ENCODE measurements around the gene ZNF423. TPM values are rescaled to one million over a fixed set of nuclear protein-coding genes. Genes with fewer than 3 reads are reported as not detected.
"Not testable (repeated sequence)": the region's sequence is repeated elsewhere in the genome, so short reads cannot be mapped to it uniquely, and the experiment has no call there.

ZNF423 gene
- total RNA-seq, 2 donors from 2014 or later: 4.7 to 7.3 TPM

DNA sequence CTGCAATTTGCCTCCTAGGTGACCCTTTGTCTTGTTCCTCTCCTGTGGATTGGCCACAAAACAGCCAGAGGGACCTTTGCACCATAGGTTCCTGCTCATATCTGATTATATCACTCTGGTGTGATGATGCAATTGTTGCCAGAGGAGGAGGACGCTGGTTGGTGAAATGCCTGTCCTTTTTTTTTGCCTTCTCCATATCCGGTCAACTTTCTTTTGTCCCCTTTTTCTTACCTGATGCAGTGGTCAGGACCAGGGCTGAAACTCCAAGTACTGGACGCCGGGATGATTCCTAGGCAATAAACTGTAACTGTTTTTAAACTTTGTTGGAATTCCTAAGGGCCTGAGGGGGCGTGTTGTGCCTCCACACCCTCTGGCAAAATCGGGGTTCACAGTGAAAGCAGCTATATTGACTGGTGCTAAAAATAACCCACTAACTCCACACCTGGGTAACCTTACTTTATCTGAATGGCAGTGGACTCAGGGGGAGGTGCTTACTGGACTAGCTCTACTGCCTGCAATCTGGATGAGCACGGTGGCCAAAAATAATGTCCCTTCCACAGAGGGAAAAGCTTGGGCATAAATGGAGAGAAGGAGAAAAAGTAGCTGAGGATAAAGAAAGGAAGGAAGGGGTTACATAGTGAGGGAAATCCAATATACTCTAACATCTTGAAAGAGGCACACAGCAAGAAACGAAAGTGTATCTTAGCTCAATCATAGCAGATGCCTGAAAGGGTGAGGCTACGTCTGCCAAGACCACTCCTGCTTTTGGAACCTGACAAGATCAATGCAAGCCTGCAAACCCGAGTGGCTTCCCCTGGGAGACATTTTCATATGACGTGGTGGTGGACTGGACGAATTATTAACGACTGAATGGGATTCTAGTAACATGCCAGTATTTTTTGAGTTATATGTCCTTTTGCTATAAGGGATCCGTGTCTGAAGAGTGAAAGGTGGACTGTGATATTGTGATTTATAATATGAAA lies 28.4 kb upstream of the ZNF423 start:
- Histone ChIP-seq H3K27me3 (no peaks in the 10 kb centered on the region), H3K4me1 (no peaks in the 10 kb centered on the region), H3K4me3 (no peak overlapping the region), H3K27ac (no peak overlapping the region), H3K36me3 (no peaks in the 10 kb centered on the region), H3K9me3 (no peaks in the 10 kb centered on the region), H3K9ac (ENCODE audit: low read depth in 2 of 2, low read length in 2 of 2) (peak overlapping the region in 1 of 2 donors; percentile 32)
- TF ChIP-seq, protein P1, sequence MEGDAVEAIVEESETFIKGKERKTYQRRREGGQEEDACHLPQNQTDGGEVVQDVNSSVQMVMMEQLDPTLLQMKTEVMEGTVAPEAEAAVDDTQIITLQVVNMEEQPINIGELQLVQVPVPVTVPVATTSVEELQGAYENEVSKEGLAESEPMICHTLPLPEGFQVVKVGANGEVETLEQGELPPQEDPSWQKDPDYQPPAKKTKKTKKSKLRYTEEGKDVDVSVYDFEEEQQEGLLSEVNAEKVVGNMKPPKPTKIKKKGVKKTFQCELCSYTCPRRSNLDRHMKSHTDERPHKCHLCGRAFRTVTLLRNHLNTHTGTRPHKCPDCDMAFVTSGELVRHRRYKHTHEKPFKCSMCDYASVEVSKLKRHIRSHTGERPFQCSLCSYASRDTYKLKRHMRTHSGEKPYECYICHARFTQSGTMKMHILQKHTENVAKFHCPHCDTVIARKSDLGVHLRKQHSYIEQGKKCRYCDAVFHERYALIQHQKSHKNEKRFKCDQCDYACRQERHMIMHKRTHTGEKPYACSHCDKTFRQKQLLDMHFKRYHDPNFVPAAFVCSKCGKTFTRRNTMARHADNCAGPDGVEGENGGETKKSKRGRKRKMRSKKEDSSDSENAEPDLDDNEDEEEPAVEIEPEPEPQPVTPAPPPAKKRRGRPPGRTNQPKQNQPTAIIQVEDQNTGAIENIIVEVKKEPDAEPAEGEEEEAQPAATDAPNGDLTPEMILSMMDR (IDR thresholded peaks at IDR 0.05): no peak
- DNase-seq: peak; percentile 78
- intact Hi-C loops (cut with DNase I): no loop called here

DNA sequence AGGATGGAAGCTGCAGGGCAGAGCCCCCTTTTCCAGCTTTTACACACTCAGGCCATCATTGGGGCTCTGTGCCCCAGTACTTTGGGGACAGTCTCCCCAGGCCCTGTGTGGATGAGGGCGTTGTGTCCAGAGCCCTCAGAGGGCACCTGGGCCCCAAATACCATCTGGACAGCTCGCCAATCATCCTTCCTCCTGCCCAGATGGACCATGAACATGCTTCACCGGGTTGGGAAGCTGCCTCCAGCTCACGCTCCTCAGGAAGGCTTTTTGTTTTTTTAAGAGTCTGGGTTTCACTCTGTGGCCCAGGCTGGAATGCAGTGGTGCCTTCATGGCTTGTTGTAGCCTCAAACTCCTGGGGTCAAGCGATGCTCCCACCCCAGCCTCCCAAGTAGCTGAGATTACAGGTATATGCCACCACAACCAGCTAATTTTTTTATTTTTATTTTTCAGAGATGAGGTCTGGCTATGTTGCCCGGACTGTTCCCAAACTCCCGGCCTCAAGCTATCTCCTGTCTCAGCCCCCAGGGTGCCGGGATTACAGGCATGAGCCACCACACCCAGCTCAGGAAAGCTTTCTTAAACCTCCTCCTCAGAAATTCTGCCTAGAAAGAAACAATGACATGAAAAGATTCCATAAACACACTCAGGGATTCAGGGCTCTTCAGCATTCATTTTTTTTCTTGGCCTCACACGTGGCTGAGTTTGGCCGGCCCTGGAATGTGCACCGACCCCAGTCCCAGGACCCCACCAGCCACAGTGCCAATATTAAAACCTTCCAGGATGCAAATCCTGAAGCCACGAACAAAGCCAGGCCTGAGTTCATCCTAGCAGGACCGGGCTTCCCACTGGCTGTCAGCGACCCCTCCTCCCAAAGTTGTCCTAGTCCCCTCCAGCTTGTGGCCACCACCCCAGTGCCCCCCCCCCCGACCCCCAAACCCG lies 27.4 kb upstream of the ZNF423 start:
- Histone ChIP-seq H3K27me3 (no peaks in the 10 kb centered on the region), H3K4me3 (no peak overlapping the region), H3K9ac (ENCODE audit: low read depth in 2 of 2, low read length in 2 of 2) (no peak overlapping the region), H3K27ac (no peak overlapping the region), H3K9me3 (no peaks in the 10 kb centered on the region), H3K4me1 (no peaks in the 10 kb centered on the region), H3K36me3 (no peaks in the 10 kb centered on the region)
- intact Hi-C loops (cut with DNase I): no loop called here
- no peak for DNase-seq
- TF ChIP-seq, protein P1 (IDR thresholded peaks at IDR 0.05): no peak

GRCh38 chr16:49881890-49882289 lies 26.0 kb upstream of the ZNF423 start:
- H3K27ac ChIP-seq: no peak overlapping the region
- no peak for DNase-seq
- no peaks in the 10 kb centered on the region for H3K36me3 ChIP-seq
- intact Hi-C loops (cut with DNase I): no loop called here
- no peak overlapping the region for H3K9ac ChIP-seq (ENCODE audit: low read depth in 2 of 2, low read length in 2 of 2)
- TF ChIP-seq, protein P1 (IDR thresholded peaks at IDR 0.05): no peak
- H3K9me3 ChIP-seq: no peaks in the 10 kb centered on the region
- H3K4me3 ChIP-seq: no peak overlapping the region
- no peaks in the 10 kb centered on the region for H3K27me3 ChIP-seq
- H3K4me1 ChIP-seq: peaks cover under 1% of the 10 kb centered on the region

DNA sequence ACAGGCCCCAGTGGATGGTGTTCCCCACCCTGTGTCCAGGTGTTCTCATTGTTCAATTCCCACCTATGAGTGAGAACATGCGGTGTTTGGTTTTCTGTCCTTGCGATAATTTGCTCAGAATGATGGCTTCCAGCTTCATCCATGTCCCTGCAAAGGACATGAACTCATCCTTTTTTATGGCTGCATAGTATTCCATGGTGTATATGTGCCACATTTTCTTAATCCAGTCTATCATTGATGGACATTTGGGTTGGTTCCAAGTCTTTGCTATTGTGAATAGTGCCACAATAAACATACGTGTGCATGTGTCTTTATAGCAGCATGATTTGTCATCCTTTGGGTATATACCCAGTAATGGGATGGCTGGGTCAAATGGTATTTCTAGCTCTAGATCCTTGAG lies 22.6 kb upstream of the ZNF423 start:
- H3K9ac ChIP-seq (ENCODE audit: low read depth in 2 of 2, low read length in 2 of 2); H3K36me3 ChIP-seq; H3K9me3 ChIP-seq; H3K27me3 ChIP-seq; intact Hi-C loops (cut with DNase I); DNase-seq; H3K4me3 ChIP-seq; H3K27ac ChIP-seq: not testable (repeated sequence)
- peaks cover 12% of the 10 kb centered on the region for H3K4me1 ChIP-seq

GRCh38 chr16:49876716-49877129 lies 20.8 kb upstream of the ZNF423 start:
- H3K36me3 ChIP-seq: no peaks in the 10 kb centered on the region
- intact Hi-C loops (cut with DNase I): no loop called here
- H3K4me3 ChIP-seq: peak overlapping the region; percentile 25
- TF ChIP-seq, protein P1 (IDR thresholded peaks at IDR 0.05): peak; percentile 97
- H3K27ac ChIP-seq: no peak overlapping the region
- H3K9me3 ChIP-seq: no peaks in the 10 kb centered on the region
- H3K9ac ChIP-seq (ENCODE audit: low read depth in 2 of 2, low read length in 2 of 2): no peak overlapping the region
- H3K4me1 ChIP-seq: peaks cover 12% of the 10 kb centered on the region
- DNase-seq: peak; percentile 89
- no peaks in the 10 kb centered on the region for H3K27me3 ChIP-seq
